T-helper 1 cell (primary cell): ENCODE data around the gene C9orf72.

Experiments used
- DNase-seq, 5 donors: peaks; one replicate each; pipeline ENCODE4 v3.0.0-alpha.2; 2012 to 2020
- total RNA-seq, 4 donors: gene quantifications; one replicate each; lab custom pipeline; 2026; lab: John Stamatoyannopoulos, UW

C9orf72 gene
- 13.4 to 41.1 (median 24.1) reads per million in 4 donors for total RNA-seq

GRCh38 chr9:27572918-27573633 is at the start of gene C9orf72:
Gene C9orf72 (minus strand): TSS chr9:27573481. CDS start chr9:27567120, 6,361 bp downstream.
- DNase-seq: peak; percentile 64 to 87 (median 79)

- DNase-seq: no peak
Observed at GRCh38 chr9:27622693-27623340, 49.5 kb upstream of the C9orf72 start.

GRCh38 chr9:27619743-27620142 is 46.5 kb upstream of the C9orf72 start:
- DNase-seq: no peak

GRCh38 chr9:27618066-27618465 is 44.8 kb upstream of the C9orf72 start:
- DNase-seq: no peak

- DNase-seq: no peak
Observed at GRCh38 chr9:27614551-27614950, 41.3 kb upstream of the C9orf72 start.

GRCh38 chr9:27612036-27612435 is 38.8 kb upstream of the C9orf72 start:
- peak in 1 of 5 donors; percentile 33 for DNase-seq

- no peak for DNase-seq
Observed at GRCh38 chr9:27610622-27611021, 37.3 kb upstream of the C9orf72 start.

- DNase-seq: no peak
Observed at GRCh38 chr9:27602954-27603353, 29.7 kb upstream of the C9orf72 start.

- no peak for DNase-seq
Observed at GRCh38 chr9:27602142-27602861, 29.0 kb upstream of the C9orf72 start.

- DNase-seq: no peak
Observed at GRCh38 chr9:27601396-27601795, 28.1 kb upstream of the C9orf72 start.

- no peak for DNase-seq
Observed at GRCh38 chr9:27600256-27600655, 27.0 kb upstream of the C9orf72 start.

GRCh38 chr9:27599870-27600238 is 26.6 kb upstream of the C9orf72 start:
- DNase-seq: no peak

GRCh38 chr9:27599102-27599869 is 26.0 kb upstream of the C9orf72 start:
- no peak for DNase-seq

- no peak for DNase-seq
Observed at GRCh38 chr9:27595733-27596132, 22.5 kb upstream of the C9orf72 start.

GRCh38 chr9:27591672-27592071 is 18.4 kb upstream of the C9orf72 start:
- no peak for DNase-seq

GRCh38 chr9:27591093-27591492 is 17.8 kb upstream of the C9orf72 start:
- DNase-seq: no peak

GRCh38 chr9:27590651-27591050 is 17.4 kb upstream of the C9orf72 start:
- DNase-seq: no peak

GRCh38 chr9:27589462-27589861 is 16.2 kb upstream of the C9orf72 start:
- DNase-seq: no peak

GRCh38 chr9:27586304-27586703 is 13.0 kb upstream of the C9orf72 start:
- no peak for DNase-seq

- no peak for DNase-seq
Observed at GRCh38 chr9:27584931-27585330, 11.7 kb upstream of the C9orf72 start.

- no peak for DNase-seq
Observed at GRCh38 chr9:27582794-27583193, 9.5 kb upstream of the C9orf72 start.

GRCh38 chr9:27581826-27582225 is 8.5 kb upstream of the C9orf72 start:
- DNase-seq: no peak
